HG02588 (cell line): ENCODE measurements around the gene PPP1R12B.
"Not testable (repeated sequence)": the region's sequence is repeated elsewhere in the genome, so short reads cannot be mapped to it uniquely, and the experiment has no call there.

ENCODE experiments used
- ATAC-seq: cut with Tn5 transposase; IDR thresholded peaks from one replicate; pipeline ENCODE4 v1.9.1; 2021; ENCODE audit warnings: mild to moderate bottlenecking, moderate library complexity; ENCODE audit not compliant: unreplicated experiment

PPP1R12B gene

GRCh38 chr1:202593845-202594244, 245.3 kb downstream of the PPP1R12B start:
- ATAC-seq = no peak

- no peak for ATAC-seq
Observed at GRCh38 chr1:202596638-202597037, 248.1 kb downstream of the PPP1R12B start.

GRCh38 chr1:202597090-202597761, 248.7 kb downstream of the PPP1R12B start:
- ATAC-seq = no peak

GRCh38 chr1:202599669-202600431, 251.4 kb downstream of the PPP1R12B start:
- peak; percentile 45 for ATAC-seq

- ATAC-seq = no peak
Observed at GRCh38 chr1:202600432-202601041, 252.0 kb downstream of the PPP1R12B start.

GRCh38 chr1:202603435-202603834, 254.9 kb downstream of the PPP1R12B start:
- no peak for ATAC-seq

GRCh38 chr1:202605515-202605914, 257.0 kb downstream of the PPP1R12B start:
- no peak for ATAC-seq

GRCh38 chr1:202612036-202612435, 263.5 kb downstream of the PPP1R12B start:
- ATAC-seq = not testable (repeated sequence)

GRCh38 chr1:202613571-202613970, 265.1 kb downstream of the PPP1R12B start:
- ATAC-seq = no peak

GRCh38 chr1:202614363-202615207, 266.1 kb downstream of the PPP1R12B start:
- not testable (repeated sequence) for ATAC-seq

- ATAC-seq = peak; percentile 5
Observed at GRCh38 chr1:202615208-202615500, 266.7 kb downstream of the PPP1R12B start.

- ATAC-seq = peak; percentile 59
Observed at GRCh38 chr1:202615501-202616354, 267.2 kb downstream of the PPP1R12B start.

- peak; percentile 17 for ATAC-seq
Observed at GRCh38 chr1:202616355-202616915, 267.9 kb downstream of the PPP1R12B start.

GRCh38 chr1:202619012-202619411, 270.5 kb downstream of the PPP1R12B start:
- not testable (repeated sequence) for ATAC-seq

- ATAC-seq = no peak
Observed at GRCh38 chr1:202619505-202619904, 271.0 kb downstream of the PPP1R12B start.

GRCh38 chr1:202620036-202620435, 271.5 kb downstream of the PPP1R12B start:
- not testable (repeated sequence) for ATAC-seq

GRCh38 chr1:202621446-202621845, 272.9 kb downstream of the PPP1R12B start:
- no peak for ATAC-seq

- no peak for ATAC-seq
Observed at GRCh38 chr1:202622388-202622787, 273.9 kb downstream of the PPP1R12B start.

GRCh38 chr1:202623075-202623474, 274.6 kb downstream of the PPP1R12B start:
- no peak for ATAC-seq

GRCh38 chr1:202623476-202623875, 275.0 kb downstream of the PPP1R12B start:
- ATAC-seq = not testable (repeated sequence)
